Mammary epithelial cell (primary cell): Measurements from ENCODE around the gene CCDC90B.

Experiments
- EZH2 ChIP-seq: IDR thresholded peaks from 2 replicates; pipeline ENCODE4 v1.6.1; 2012; ENCODE audit warnings: low read length, inconsistent platforms, borderline replicate concordance
- TF ChIP-seq, protein P1 (sequence below), 2 donors: IDR thresholded peaks in 1 of 2; conservative IDR thresholded peaks in 1 of 2; 2 replicates each; pipeline ENCODE4 v1.5.1; 2011 to 2012; ENCODE audit warnings: inconsistent platforms in 2 of 2, low read length in 2 of 2, mild to moderate bottlenecking in 2 of 2, control low read depth in 1 of 2, low read depth in 1 of 2; ENCODE audit not compliant: insufficient read depth in 1 of 2; ENCODE audit errors: extremely low read depth in 1 of 2

DNA sequence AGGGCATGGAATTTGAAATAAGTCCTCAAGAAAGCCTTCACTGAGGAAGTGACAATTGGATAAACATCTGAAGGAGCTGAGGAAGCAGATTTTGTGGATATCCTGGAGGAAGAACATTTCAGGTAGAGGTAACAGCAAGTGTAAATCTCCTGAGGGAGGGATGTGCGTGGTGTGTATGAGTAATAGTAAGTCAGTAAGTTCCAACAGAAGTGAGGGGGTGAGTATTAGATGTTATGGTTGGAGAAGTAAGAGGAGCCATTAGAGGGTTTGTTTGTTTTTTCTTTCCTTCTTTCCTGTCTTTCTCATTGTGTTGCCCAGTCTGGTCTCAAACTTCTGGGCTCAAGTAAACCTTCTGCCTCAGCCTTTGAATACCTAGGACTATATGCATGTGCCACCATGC is 63.7 kb downstream of the CCDC90B start:
- no peak for TF ChIP-seq EZH2
- TF ChIP-seq, protein P1, sequence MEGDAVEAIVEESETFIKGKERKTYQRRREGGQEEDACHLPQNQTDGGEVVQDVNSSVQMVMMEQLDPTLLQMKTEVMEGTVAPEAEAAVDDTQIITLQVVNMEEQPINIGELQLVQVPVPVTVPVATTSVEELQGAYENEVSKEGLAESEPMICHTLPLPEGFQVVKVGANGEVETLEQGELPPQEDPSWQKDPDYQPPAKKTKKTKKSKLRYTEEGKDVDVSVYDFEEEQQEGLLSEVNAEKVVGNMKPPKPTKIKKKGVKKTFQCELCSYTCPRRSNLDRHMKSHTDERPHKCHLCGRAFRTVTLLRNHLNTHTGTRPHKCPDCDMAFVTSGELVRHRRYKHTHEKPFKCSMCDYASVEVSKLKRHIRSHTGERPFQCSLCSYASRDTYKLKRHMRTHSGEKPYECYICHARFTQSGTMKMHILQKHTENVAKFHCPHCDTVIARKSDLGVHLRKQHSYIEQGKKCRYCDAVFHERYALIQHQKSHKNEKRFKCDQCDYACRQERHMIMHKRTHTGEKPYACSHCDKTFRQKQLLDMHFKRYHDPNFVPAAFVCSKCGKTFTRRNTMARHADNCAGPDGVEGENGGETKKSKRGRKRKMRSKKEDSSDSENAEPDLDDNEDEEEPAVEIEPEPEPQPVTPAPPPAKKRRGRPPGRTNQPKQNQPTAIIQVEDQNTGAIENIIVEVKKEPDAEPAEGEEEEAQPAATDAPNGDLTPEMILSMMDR (conservative IDR thresholded peaks at IDR 0.05 in 1 of 2, IDR thresholded peaks at IDR 0.05 in 1 of 2; ENCODE audit: extremely low read depth in 1 of 2, insufficient read depth in 1 of 2, low read depth in 1 of 2, low read length in 2 of 2): no peak
